KG1 (cell line): Measurements from ENCODE around the gene VAT1L.

Source experiments
- DNase-seq: peaks from one replicate; lab custom pipeline; 2025; lab: John Stamatoyannopoulos, UW

The VAT1L gene

DNA sequence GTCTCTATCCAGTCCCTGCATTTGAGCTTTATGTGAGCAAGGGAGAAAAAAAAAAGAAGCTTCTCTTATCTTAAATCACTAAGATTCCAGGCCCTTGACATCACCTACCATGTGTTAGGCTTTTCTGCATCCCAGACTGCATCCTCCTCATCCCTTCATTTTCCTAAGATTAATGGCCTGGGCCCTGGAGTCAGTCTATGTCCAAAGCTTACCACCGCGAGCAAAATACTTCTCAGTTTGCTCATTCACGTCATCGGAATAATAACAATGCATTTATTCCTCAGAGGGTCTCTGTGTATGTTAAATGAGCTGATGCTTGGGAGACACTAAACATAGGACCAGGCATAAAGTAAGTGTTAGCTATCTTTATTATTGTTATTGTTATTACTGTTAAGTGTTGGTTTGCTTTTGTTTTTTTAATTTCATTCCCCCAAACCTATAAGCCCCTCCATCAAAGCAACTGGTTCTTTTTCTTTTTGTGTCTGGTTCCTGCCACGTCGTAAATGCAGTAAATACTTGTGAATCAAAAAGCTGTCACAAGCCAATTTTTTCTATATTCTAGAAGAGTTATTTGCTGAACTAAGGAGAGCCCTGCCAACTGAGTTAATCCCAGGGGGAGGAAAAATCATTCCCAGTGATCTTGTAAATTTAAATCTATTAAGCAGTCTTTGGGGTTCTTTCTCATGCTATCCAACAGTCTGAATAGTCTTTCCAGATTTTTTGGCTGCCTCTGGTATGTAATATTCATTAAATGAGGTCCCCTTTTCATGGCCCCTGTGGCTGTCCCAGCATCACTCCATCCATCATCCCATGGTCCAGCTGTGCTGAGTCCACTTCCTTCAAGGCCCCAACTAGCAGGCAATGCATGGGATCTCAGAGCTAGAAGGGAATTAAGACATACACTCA lies 46.5 kb downstream of the VAT1L start:
- no peak for DNase-seq

DNA sequence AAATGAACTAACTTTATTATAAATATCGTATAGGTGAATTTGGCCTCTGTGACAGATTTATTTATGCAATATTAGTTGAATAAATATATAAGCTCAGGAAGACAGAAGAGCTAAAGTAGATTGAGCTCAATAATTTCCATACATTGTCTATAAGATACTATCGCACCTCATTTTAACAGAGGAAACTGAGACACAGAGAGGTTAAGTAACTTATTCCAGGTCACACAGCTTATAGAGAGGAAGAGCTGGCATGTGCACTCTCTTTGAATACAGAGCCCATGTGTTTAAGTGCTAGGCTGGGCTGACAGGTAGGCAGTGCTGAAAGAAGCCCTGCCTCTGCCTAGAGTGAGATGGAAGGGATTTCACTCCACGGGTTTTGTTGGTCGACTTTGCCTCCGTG lies 48.4 kb downstream of the VAT1L start:
- no peak for DNase-seq

DNA sequence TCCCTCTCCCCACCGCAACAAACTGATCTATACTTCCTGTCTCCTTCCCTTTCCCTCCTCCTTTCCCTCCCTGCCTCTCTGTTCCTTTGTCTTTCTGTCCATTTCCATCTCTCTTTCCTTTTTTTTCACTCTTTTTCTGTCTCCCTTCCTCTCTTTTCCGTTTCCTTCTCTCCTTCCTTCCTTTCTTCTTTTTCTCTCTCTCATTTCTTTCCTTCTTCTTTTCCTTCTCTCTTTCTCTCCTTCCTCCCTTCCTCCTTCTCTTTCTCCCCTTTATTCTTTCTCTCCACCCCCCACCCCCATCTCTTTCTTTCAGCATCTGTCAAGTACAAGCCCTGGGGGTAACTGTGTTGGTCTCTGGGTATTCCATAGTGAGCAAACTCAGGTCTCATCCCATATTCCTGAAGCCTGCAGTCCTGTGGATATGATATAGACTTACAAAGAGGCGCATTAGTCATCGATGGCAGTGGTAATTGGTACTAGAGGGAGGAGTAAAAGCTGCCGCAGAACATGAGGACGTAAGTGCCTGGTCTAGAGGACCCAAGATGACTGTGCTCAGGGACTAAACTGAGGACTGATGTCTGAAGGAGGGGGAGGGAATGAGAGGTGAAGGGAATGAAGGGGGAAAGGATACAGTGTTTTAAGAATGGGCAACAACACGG lies 50.4 kb downstream of the VAT1L start:
- no peak for DNase-seq

DNA sequence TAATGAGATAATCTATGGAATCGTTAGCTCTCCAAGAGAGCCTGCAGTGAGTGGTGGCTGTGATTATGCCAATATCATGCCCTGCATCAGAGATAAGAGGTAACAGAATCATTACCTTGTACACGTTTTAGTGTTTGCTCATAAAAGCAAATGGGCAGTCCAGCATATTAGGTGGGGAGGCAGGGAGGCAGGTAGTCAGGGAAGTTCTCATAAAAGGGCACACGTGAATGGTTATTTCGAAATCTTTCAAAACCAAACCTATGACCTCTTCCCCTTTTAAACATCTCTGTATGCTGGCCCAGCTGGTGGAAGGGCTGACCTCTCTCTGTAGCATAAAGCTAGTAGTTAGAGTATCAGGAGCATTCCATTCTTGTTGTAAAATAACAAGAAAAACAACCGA lies 51.7 kb downstream of the VAT1L start:
- DNase-seq = no peak

DNA sequence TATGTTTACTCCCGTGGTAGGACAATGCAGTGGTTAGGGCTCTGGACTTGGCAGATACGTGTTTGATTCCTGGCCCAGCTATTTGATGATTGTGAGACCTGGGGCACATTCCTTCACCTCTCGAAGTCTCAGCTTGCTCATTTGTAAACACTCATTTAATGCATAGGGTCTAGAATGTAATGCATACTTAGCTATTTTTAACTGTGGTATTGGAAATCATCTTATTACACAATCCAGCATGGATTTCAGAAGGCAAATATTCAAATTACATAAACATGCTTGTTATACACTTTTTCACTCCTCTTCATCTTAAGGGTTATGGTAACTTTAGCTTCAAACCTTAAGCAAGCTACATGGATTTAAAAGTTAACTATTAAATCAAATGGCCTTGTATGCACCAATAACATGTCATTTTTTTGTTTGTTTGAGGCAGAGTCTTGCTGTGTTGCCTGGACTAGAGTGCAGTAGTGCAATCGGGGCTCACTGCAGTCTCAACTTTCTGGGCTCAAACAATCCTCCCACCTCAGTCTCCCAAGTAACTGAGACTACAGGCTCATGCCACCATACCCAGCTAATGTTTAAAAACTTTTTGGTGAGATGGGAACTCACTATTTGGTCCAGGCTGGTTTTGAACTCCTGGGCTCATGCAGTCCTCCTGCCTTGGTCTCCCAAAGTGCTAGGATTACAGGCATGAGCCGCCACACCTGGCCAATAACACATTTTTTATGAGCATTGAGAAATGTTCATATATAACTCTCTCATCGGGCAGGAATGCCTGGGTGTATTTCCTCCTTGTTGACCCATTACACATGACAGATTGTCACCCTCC lies 52.5 kb downstream of the VAT1L start:
- no peak for DNase-seq

DNA sequence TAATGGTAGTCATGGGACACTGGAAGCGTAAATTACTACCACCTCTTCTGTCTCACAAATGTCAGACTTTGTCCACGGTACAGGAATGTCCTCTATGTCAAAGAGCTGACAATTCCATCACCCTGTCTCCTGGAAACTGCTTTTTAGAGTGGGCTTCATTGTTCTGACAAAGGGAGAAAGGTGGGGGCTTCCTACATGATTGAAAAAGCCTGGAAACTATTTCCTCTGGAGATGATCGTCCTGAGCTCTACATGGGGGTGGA lies 53.1 kb downstream of the VAT1L start:
- no peak for DNase-seq

DNA sequence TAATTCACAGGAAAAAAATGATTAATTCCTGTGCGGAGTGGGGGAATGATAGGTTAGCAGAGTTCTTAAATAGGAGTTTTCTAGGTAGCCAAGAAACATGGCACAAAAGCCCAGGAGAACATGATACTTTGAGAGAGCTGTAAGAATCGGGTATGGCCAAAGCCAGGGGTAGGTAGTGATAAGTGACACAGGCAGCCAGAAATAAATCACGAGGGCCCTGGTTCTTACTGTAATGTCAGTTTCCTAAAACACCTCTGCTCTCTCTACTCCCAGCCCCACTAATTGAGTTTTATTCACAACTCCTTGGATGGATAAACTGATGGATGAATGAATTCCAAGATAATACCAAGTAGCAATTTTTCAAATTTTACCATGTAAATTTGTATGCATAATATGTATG lies 54.1 kb downstream of the VAT1L start:
- no peak for DNase-seq

DNA sequence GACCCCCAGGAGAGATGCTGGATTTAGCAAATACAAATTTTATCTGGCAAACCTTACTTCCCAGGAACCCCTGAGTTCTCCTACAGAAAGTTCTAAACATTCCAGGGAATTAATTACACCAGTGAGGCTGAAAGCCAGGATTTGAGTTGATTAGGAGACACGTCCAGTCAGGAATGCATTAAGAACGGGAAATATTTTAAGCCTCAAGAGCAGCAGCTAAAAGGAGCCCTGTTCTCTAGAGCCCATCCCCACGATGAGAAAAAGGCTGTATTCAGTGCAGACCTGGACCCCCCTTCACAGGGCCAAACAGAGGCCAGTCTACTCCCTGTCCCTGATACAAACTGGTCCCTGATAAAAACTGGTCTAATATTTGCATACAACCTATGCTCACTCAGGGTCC lies 55.0 kb downstream of the VAT1L start:
- DNase-seq = no peak

DNA sequence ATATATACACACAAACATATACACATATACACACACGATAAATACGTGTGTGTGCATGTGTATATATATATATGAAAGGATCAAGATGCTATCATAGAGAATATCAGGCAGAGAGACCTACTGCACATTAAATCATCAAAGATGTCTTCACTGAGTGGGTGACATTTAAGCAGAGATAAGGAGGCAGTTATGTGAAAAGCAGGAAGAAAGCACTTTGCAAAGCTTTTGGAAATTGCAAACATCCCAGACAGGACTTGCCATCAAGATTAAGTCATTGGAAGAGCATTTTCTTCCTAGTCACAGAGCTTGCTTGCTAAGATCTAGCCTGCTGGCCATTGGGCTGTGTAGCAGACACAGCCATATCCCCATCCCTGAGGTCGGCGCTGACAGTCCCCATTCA lies 56.4 kb downstream of the VAT1L start:
- DNase-seq = no peak

DNA sequence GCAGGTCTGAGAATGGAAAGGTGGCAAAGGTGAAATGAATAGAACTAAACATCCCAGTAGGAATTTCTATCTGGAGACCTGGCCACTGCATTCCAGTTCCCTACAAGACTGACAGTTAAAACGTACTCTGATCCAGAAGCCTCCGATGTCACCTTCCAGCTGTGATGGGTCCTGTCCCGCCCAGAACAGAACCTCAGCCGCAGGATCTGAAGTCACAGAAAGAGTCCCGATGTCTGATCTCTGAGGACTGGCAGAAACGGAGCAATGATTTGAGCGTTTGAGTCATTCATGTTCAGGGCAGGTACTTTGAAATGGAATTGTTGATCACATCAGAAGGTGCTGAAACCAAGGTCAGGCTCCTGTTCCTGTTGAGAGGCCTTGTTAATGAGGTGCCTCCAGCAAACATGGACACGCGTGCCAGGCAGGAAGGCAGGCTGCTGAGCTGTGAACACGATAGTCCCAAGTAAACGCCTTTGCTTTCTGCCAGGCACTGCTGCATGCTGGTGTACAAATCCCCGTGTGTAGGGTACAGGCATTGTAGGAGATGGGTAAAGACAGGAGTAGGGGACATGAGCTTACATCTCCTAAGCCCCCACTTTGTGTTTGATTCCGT lies 61.4 kb downstream of the VAT1L start:
- no peak for DNase-seq

DNA sequence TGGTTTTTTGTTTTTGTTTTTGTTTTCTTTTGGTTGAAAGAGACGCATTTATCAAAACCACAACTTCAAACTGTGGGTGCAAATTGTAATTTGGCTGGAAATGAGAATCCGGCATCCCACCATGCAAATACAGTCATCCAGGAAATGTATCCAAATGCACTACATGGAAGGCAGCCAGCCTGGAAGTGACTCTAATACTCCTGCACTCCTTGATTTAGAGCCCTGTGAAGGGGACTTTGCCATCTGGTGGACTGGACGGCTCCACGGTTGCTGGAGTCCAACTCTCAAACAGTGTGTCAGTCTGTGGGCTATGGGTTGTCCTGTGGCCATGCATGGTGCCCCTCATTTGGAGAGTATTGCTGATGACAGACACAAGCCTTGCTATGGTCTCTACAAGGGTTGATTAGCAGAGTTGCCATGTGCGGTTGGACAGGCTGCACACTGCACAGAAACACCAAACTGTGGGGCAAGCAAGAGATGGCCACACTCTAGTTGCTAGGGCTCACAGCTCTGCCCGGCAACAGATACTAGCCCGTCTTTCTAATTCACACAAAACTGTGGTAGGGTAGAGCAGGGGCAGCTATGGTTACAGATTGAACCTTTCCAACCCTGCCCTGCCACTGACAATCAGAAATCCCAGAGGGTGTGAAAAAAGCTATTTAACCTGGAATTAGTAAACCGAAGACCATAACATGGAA lies 62.4 kb downstream of the VAT1L start:
- no peak for DNase-seq

DNA sequence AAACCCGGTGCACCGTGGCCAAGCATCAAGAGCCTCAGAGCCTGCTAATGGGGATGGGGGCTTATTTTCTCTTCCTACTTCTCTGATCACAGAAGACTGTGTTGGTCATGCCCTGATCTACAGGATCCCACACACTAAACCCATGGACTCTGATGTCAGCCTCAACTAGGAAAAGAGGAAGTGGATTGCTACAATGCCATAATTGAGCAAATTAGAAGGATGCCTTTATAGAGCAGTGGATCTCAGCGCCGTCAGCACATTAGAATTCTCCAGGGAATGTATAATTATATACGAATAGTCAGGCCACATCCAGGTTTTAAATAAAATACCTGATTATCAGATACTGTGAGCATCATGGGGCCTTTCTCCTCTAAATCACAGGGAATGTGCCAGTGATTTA lies 64.8 kb downstream of the VAT1L start:
- no peak for DNase-seq

DNA sequence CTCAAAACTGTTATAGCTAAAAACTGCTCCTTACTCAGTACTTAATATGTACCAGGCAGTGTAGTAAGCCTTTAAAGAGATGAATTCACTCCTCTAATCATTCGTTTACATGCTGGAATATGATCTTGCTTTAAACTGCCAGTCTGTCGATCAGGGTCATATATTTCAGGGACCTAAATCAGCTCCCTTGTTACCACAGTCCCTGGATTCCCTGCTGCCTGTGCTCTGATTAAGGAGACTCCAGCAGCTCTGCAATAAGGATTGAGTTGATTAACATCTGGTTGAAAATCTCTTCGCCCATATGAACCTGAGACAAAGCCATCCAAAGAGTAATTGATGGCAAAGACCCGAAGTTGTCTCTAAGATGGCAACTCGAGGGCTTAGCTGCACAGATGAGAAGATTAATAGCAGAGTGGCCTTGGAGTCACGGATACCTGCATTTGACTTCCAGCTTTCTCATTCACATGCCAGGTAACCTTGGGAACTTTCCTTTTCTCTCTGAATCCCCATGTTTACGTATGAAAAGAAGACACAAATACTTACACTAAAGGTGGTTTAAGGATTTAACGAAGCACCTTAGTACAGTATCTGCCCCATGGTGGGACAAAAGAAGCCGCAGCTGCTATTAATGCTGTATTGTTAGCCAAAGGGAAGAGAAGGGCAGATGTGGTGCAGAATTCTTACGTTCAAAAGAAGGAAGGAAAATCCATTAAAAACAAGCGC lies 68.2 kb downstream of the VAT1L start:
- no peak for DNase-seq

DNA sequence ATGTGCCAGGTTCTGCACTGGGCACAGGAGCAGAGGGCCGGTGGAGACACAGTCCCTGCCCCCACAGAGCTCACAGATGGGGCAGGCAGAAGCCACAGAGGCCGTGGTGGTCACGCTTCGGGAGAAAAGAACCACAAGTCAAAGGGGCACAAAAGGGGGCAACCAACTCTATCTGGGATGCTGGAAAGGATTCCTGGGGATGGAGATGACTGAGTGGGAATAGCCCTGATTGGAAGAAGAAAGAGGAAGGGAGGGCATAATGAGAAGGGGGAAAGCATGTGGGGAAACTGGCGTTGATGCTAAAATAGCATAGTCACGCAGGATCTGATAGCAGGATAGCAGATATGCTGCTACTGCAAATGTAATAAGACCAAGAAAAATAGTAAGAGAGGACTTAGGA lies 69.7 kb downstream of the VAT1L start:
- DNase-seq = no peak

DNA sequence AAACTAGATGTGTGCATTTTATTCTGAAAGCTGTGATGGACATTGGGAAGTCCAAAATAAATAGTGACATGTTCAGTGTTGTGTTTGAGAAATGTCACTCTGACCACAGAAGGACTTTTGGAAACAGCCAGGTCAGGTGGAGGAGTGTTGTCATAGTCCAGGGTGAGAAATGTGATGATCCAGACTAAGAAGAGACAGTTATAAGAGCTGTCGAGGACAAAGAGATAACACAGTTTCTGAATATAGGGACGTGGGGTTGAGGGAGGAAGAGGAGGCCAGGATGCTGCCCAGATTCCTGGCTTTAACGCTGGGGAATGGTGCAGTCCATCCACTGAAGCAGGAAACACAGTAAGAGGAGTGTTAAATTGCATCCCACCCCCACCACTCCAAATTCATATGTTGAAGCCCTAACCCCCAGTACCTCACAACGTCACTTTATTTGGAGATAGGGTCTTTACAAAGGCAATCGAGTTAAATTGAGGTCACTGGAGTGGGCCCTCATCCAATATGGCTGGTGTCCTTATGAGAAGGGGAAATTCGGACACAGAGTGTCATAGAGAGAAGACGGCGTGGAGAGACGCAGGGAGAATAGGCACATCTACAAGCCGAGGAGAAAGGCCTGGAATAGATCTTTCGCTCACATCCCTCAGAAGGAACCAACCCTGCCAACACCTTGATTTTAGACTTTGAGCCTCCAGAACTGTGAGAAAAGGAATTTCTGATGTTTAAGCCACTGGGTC lies 71.3 kb downstream of the VAT1L start:
- no peak for DNase-seq

DNA sequence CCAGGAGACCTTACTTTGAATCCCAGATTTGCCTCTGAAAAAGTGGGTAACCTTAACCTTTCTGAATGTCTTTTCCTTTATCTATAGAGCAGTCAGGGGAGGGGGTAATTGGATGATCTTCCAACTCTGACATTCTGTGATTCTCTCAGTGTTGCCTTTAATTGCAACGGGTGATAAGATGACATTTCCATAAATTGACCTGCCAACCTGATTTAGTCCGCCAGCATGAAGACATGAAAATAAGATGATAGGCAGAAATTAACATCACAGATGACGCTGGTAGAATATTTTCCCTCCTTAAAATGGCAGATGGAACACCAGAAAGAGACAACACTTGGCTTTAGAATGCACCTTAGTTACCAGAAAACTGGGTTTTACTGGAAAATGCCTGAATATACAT lies 72.6 kb downstream of the VAT1L start:
- DNase-seq = no peak

DNA sequence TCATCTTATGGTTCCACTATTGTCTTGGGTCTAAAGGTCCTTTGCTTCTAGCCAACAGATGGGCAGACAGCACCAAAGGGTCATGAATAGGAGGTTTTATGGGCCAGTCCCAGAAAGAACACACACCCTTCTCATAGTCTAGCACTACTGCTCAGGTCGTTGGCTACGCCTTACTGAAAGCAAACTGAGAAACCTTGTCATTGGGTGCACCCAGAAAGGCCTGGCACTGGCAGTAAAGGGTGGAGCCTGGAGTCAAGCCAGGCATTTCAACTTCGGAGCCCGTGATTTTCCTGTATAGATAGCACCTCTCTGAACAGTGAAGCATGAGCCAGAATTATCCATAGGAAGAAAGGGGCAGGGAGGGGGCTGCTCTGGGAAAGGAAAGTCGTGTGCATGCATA lies 74.9 kb downstream of the VAT1L start:
- DNase-seq = no peak

DNA sequence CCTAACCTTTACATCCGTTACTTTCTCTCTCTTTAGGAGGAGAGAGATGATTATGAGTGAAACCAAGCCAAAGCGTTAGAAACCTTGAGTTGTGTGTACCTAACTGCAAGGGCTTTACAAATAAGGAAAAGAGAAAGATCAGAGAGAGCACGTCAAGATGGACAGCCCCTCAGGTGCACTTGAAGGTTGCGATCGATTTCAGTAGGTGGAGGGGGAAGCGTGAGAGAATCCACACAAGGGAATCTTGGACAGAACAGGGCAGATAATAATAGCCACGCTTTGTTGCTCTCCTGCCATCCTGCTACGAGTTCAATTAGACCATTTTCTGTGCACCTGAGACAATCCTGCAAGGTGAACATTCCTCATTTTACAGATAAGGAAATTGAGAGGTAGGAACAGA lies 78.4 kb downstream of the VAT1L start:
- no peak for DNase-seq

DNA sequence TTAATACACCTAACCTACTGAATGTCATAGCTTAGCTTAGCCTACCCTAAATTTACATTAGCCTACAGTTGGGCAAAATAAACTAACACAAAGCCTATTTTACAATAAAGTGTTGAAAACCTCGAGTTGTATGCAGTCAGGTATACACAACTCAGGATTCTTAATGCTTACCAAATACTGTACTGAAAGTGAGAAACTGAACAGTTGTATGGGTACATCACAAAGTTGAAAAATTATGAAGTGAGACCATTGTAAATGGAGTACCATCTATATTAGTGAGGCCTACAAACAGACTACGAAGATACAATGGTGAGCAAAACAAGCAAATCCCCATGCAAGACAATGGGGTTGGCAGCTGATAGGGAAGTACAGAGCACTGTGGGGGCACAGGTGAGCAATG lies 79.7 kb downstream of the VAT1L start:
- DNase-seq = no peak

DNA sequence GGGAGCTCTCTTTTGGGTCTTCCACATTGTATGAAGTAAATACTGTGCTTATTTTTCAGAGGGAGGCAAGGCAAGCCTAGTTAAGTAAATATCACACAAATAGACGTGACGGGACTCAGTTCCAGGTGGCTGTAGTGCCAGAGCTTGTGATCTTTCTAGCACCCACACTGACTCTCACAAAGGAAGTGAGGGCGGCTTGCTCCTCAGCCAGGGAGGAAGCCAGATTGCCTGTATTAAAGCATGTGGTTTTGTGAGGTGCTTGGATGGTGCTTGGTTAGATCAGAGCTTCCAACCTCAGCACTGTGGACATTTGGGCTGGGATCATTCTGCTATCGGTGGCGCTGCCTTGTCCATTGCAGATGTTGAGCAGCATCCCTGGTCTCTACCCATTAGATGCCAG lies 80.1 kb downstream of the VAT1L start:
- no peak for DNase-seq
